DOHH2 (cell line): Measurements from ENCODE around the gene TNRC18.

Source experiments
- CTCF ChIP-seq: fragments of 200-600 bp; sonication (generic); IDR thresholded peaks from one replicate; pipeline ENCODE4 v1.5.1; 2014; ENCODE audit warnings: antibody characterized with exemption, mild to moderate bottlenecking, low read depth, low read length; ENCODE audit not compliant: poor library complexity, severe bottlenecking
- EZH2phosphoT487 ChIP-seq: fragments of 200-600 bp; sonication (generic); IDR thresholded peaks from 2 replicates; pipeline ENCODE4 v1.6.1; 2017; ENCODE audit warnings: borderline replicate concordance, mild to moderate bottlenecking, antibody characterized with exemption, low read length, moderate library complexity, mixed read lengths

DNA sequence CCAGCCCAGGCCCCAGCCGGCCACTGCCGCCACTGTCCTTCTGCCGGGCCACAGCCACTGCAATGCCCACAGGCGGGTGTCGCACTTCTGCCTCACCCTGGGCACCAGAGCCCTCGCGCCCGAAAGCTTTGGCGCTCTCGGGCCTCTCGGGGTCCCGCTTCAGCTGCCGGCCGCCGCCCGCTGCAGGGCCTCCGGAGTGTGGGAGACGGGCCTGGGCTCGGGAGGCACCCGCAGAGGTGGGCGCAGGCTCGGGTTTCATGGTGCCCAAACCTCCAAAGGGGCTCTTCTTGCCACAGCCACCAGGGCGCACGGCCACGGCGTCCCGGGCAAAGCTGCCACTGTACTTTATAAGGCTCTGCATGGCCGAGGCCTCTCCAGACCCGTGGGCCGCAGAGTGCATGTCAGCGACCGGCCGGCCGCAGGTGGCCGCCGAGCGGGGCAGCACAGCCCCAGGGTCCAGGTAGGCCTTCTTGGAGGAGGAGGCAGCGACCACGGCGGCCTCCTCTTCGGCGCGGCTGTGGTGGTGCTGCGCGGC, 35.9 kb downstream of the TNRC18 start:
- TF ChIP-seq CTCF (no peak), EZH2phosphoT487 (no peak)
